ENCODE data around the gene SPEF2.
"Not testable (repeated sequence)": the region's sequence is repeated elsewhere in the genome, so short reads cannot be mapped to it uniquely, and the experiment has no call there.

The SPEF2 gene

GRCh38 chr5:35849860-35850259 lies 232.2 kb downstream of the SPEF2 start:
- in situ Hi-C loops (cut with HindIII; ENCODE audit: low sequenced_read_pairs) = no loop called here

GRCh38 chr5:35850967-35851680 lies 233.5 kb downstream of the SPEF2 start:
- in situ Hi-C loops (cut with HindIII; ENCODE audit: low sequenced_read_pairs) = no loop called here

GRCh38 chr5:35852084-35852734 lies 234.5 kb downstream of the SPEF2 start:
- in situ Hi-C loops (cut with HindIII; ENCODE audit: low sequenced_read_pairs) = no loop called here

- in situ Hi-C loops (cut with HindIII; ENCODE audit: low sequenced_read_pairs) = no loop called here
Observed at GRCh38 chr5:35852773-35853172, 235.1 kb downstream of the SPEF2 start.

- in situ Hi-C loops (cut with HindIII; ENCODE audit: low sequenced_read_pairs) = no loop called here
Observed at GRCh38 chr5:35853631-35854030, 236.0 kb downstream of the SPEF2 start.

- in situ Hi-C loops (cut with HindIII; ENCODE audit: low sequenced_read_pairs) = no loop called here
Observed at GRCh38 chr5:35854248-35854647, 236.6 kb downstream of the SPEF2 start.

- in situ Hi-C loops (cut with HindIII; ENCODE audit: low sequenced_read_pairs) = no loop called here
Observed at GRCh38 chr5:35855187-35855586, 237.5 kb downstream of the SPEF2 start.

GRCh38 chr5:35856186-35856764 lies 238.6 kb downstream of the SPEF2 start:
- in situ Hi-C loops (cut with HindIII; ENCODE audit: low sequenced_read_pairs) = not testable (repeated sequence)

- in situ Hi-C loops (cut with HindIII; ENCODE audit: low sequenced_read_pairs) = no loop called here
Observed at GRCh38 chr5:35856765-35857351, 239.2 kb downstream of the SPEF2 start, which contains the start of gene IL7R. Gene IL7R (plus strand): TSS chr5:35856891. CDS start chr5:35856978, 87 bp downstream.

GRCh38 chr5:35857606-35858205 lies 240.0 kb downstream of the SPEF2 start:
- in situ Hi-C loops (cut with HindIII; ENCODE audit: low sequenced_read_pairs) = no loop called here

GRCh38 chr5:35859101-35859661 lies 241.5 kb downstream of the SPEF2 start:
- in situ Hi-C loops (cut with HindIII; ENCODE audit: low sequenced_read_pairs) = no loop called here

- in situ Hi-C loops (cut with HindIII; ENCODE audit: low sequenced_read_pairs) = no loop called here
Observed at GRCh38 chr5:35860686-35861085, 243.0 kb downstream of the SPEF2 start.

- in situ Hi-C loops (cut with HindIII; ENCODE audit: low sequenced_read_pairs) = no loop called here
Observed at GRCh38 chr5:35861718-35862117, 244.1 kb downstream of the SPEF2 start.

- in situ Hi-C loops (cut with HindIII; ENCODE audit: low sequenced_read_pairs) = no loop called here
Observed at GRCh38 chr5:35862126-35862525, 244.5 kb downstream of the SPEF2 start.

- in situ Hi-C loops (cut with HindIII; ENCODE audit: low sequenced_read_pairs) = no loop called here
Observed at GRCh38 chr5:35863159-35863558, 245.5 kb downstream of the SPEF2 start.

All from endothelial cell of hepatic sinusoid (primary cell).